HepG2 (cell line): ENCODE results near the gene DYSF. TPM values are rescaled to one million over a fixed set of nuclear protein-coding genes. Genes with fewer than 3 reads are reported as not detected.

Source experiments
- ATAC-seq: fragments of 200-7000 bp; cut with Tn5 transposase; 3 replicates; pipeline ENCODE4 v1.9.1; 2020; ENCODE audit warnings: mild to moderate bottlenecking, moderate library complexity
- BruUV-seq: library from RNA; stranded (reverse); fragments of 400-500 nt; replicated peaks from 2 replicates; lab custom pipeline; 2021; lab: Mats Ljungman, UMichigan
- CTCF ChIA-PET: fragments of 300-600 bp; formaldehyde crosslinking; extraction: SDS; loops from one replicate; lab custom pipeline; 2021; ENCODE audit warnings: low total read pairs, inconsistent platforms, low intra/inter-chr PET ratio; lab: Yijun Ruan, JAX
- POLR2A ChIA-PET: fragments of 350-600 bp; sonication (Branson Sonifier 250); formaldehyde crosslinking; loops from one replicate; lab custom pipeline; 2020; ENCODE audit warnings: antibody characterized with exemption, inconsistent platforms; lab: Yijun Ruan, JAX
- DNase-seq: peaks from one replicate; pipeline ENCODE4 v3.0.0-alpha.2; 2015; ENCODE audit warnings: low spot score
- FAIRE-seq: peaks from 3 replicates; lab custom pipeline; 2011; peaks lifted over from hg19 to GRCh38; lab: Jason Lieb, UNC
- H2AFZ ChIP-seq: one replicate; pipeline ENCODE4 v1.6.1; 2011; ENCODE audit warnings: low read length, inconsistent platforms
- H3K27ac ChIP-seq: fragments of 300-600 bp; 3 replicates; pipeline ENCODE4 v1.8.0; 2011; ENCODE audit warnings: mixed run types, mild to moderate bottlenecking, mixed read lengths, low read length, inconsistent platforms; ENCODE audit not compliant: insufficient read depth; ENCODE audit errors: extremely low read length
- H3K27me3 ChIP-seq, 2 experiments: fragments of 200-600 bp in 1 of 2; 2 replicates in 1 of 2; 3 replicates in 1 of 2; pipeline versions ENCODE4 v1.6.0 to v1.8.0; 2011; ENCODE audit warnings: low read length in 2 of 2, mild to moderate bottlenecking in 2 of 2, moderate library complexity in 2 of 2, inconsistent platforms in 1 of 2; ENCODE audit not compliant: insufficient read depth in 2 of 2, control insufficient read depth in 1 of 2
- H3K36me3 ChIP-seq, 2 experiments: fragments of 200-600 bp in 1 of 2; replicated peaks in 1 of 2; 2 replicates in 1 of 2; 3 replicates in 1 of 2; pipeline versions ENCODE4 v1.5.1 to v1.8.0; 2011; ENCODE audit warnings: low read length in 2 of 2, inconsistent platforms in 1 of 2; ENCODE audit not compliant: insufficient read depth in 2 of 2, control insufficient read depth in 1 of 2
- H3K4me1 ChIP-seq: 2 replicates; pipeline ENCODE4 v1.5.1; 2012; ENCODE audit warnings: low read length, inconsistent platforms; ENCODE audit not compliant: insufficient read depth
- H3K4me2 ChIP-seq: 2 replicates; pipeline ENCODE4 v1.6.0; 2011; ENCODE audit warnings: low read depth, low read length, inconsistent platforms
- H3K4me3 ChIP-seq, 3 experiments: fragments of 200-600 bp in 1 of 3; sonication (generic), shearing (Covaris generic) in 1 of 3; replicated peaks in 1 of 3; 2 replicates each; pipeline ENCODE4 v1.5.1; 2011 to 2016; ENCODE audit warnings: low read length in 3 of 3, inconsistent platforms in 2 of 3, low read depth in 2 of 3, mild to moderate bottlenecking in 2 of 3, control low read depth in 1 of 3, mixed read lengths in 1 of 3; ENCODE audit not compliant: insufficient read depth in 1 of 3
- H3K79me2 ChIP-seq: one replicate; pipeline ENCODE4 v1.6.1; 2011; ENCODE audit warnings: low read length, inconsistent platforms; ENCODE audit not compliant: insufficient read depth
- H3K9ac ChIP-seq: 2 replicates; pipeline ENCODE4 v1.6.0; 2011; ENCODE audit warnings: mild to moderate bottlenecking, low read depth, low read length, inconsistent platforms; ENCODE audit not compliant: insufficient read depth
- H3K9me3 ChIP-seq: 2 replicates; pipeline ENCODE4 v1.5.1; 2012; ENCODE audit warnings: mild to moderate bottlenecking, low read length
- H4K20me1 ChIP-seq: 2 replicates; pipeline ENCODE4 v1.6.0; 2011; ENCODE audit warnings: inconsistent platforms, mild to moderate bottlenecking, low read length, moderate library complexity; ENCODE audit not compliant: insufficient read depth
- ELF4 ChIP-seq: sonication (generic); formaldehyde crosslinking; IDR thresholded peaks from 2 replicates; pipeline ENCODE4 v1.5.0; 2020; ENCODE audit warnings: missing genetic modification reagents, mild to moderate bottlenecking, moderate library complexity, borderline replicate concordance
- MZF1 ChIP-seq: sonication (generic); formaldehyde crosslinking; IDR thresholded peaks from 2 replicates; pipeline ENCODE4 v1.8.1; 2023; ENCODE audit warnings: mild to moderate bottlenecking, missing genetic modification reagents, borderline replicate concordance
- RAD21 ChIP-seq: fragments of 450-650 bp; formaldehyde crosslinking; IDR thresholded peaks from 2 replicates; pipeline ENCODE4 v1.5.0; 2020; ENCODE audit warnings: mild to moderate bottlenecking
- RFXANK ChIP-seq: IDR thresholded peaks from 2 replicates; pipeline ENCODE4 v1.6.1; 2016
- SMAD1 ChIP-seq: sonication (generic); formaldehyde crosslinking; IDR thresholded peaks from 2 replicates; pipeline ENCODE4 v1.4.0; 2020; ENCODE audit warnings: missing genetic modification reagents, low read depth, mild to moderate bottlenecking, borderline replicate concordance
- SRSF1 ChIP-seq: fragments of 200-400 bp; formaldehyde crosslinking; optimal IDR thresholded peaks from 2 replicates; pipeline ENCODE3; 2017; ENCODE audit warnings: mild to moderate bottlenecking, low read depth, low read length, moderate library complexity
- ZFP90 ChIP-seq: sonication (generic); formaldehyde crosslinking; IDR thresholded peaks from 2 replicates; pipeline ENCODE4 v1.8.0; 2022; ENCODE audit warnings: missing genetic modification reagents, mild to moderate bottlenecking, inconsistent platforms, borderline replicate concordance
- ZSCAN20 ChIP-seq: sonication (generic); formaldehyde crosslinking; IDR thresholded peaks from 2 replicates; pipeline ENCODE4 v1.4.0; 2020; ENCODE audit warnings: missing genetic modification reagents, mild to moderate bottlenecking, borderline replicate concordance
- WGBS: methylation state at CpG from one replicate; pipeline ENCODE4 v1.1.6; 2017; ENCODE audit warnings: low lambda C conversion rate; 5-methylcytosine and 5-hydroxymethylcytosine counted together
- in situ Hi-C: cut with HindIII; loops from 2 replicates; pipeline ENCODE4 v1.10.0; 2017; ENCODE audit warnings: low pct_unique_long_range_greater_than_20kb; ENCODE audit not compliant: extremely low pct_ligation_motif_present
- intact Hi-C: fragments of 100-400 bp; cut with micrococcal nuclease; formaldehyde crosslinking; loops from one replicate; pipeline ENCODE4 v1.10.0; 2022; ENCODE audit not compliant: unreplicated experiment
- polyA plus RNA-seq, 8 experiments: library from polyadenylated mRNA; depleted of rRNA in 3 of 8; stranded (reverse) in 7 of 8; unstranded in 1 of 8; fragments of >200 nt; fragmentation: Illumina TruSeq in 4 of 8; extraction: Trizol in 4 of 8; gene quantifications; 2 replicates each; pipeline versions ENCODE4 v1.2.1 to v1.2.3, GENCODE V29; 2011 to 2016; ENCODE audit warnings: low read depth in 4 of 8, missing spikeins in 1 of 8, mixed read lengths in 1 of 8; ENCODE audit not compliant: insufficient read depth in 1 of 8
- total RNA-seq, 5 experiments: library from RNA; depleted of rRNA; stranded (reverse); fragments of >200 nt; fragmentation: Illumina TruSeq; extraction: Trizol; gene quantifications; 2 replicates each; pipeline ENCODE4 v1.2.3, GENCODE V29; 2016; ENCODE audit warnings: low read depth in 1 of 5
- TF ChIP-seq, protein P1 (sequence below): sonication (generic); formaldehyde crosslinking; IDR thresholded peaks from 2 replicates; pipeline ENCODE4 v1.4.0; 2020; ENCODE audit warnings: missing genetic modification reagents
- TF ChIP-seq, protein P2 (sequence below): IDR thresholded peaks from 2 replicates; pipeline ENCODE4 v1.6.1; 2016
- TF ChIP-seq, protein P3 (sequence below): sonication (generic); formaldehyde crosslinking; conservative IDR thresholded peaks from 2 replicates; pipeline ENCODE4 v1.4.0; 2020; ENCODE audit warnings: missing genetic modification reagents
- TF ChIP-seq, protein P4 (sequence below): sonication (generic); formaldehyde crosslinking; IDR thresholded peaks from 2 replicates; pipeline ENCODE4 v1.8.0; 2022; ENCODE audit warnings: missing genetic modification reagents, low read depth, mild to moderate bottlenecking, borderline replicate concordance

The DYSF gene
- total and polyA plus RNA-seq, 2 of the 13 experiments (the other 11 are each of a cell fraction or from before 2014, with no cell fraction given) = 0.15 to 2.4 TPM

- TF ChIP-seq, protein P1, sequence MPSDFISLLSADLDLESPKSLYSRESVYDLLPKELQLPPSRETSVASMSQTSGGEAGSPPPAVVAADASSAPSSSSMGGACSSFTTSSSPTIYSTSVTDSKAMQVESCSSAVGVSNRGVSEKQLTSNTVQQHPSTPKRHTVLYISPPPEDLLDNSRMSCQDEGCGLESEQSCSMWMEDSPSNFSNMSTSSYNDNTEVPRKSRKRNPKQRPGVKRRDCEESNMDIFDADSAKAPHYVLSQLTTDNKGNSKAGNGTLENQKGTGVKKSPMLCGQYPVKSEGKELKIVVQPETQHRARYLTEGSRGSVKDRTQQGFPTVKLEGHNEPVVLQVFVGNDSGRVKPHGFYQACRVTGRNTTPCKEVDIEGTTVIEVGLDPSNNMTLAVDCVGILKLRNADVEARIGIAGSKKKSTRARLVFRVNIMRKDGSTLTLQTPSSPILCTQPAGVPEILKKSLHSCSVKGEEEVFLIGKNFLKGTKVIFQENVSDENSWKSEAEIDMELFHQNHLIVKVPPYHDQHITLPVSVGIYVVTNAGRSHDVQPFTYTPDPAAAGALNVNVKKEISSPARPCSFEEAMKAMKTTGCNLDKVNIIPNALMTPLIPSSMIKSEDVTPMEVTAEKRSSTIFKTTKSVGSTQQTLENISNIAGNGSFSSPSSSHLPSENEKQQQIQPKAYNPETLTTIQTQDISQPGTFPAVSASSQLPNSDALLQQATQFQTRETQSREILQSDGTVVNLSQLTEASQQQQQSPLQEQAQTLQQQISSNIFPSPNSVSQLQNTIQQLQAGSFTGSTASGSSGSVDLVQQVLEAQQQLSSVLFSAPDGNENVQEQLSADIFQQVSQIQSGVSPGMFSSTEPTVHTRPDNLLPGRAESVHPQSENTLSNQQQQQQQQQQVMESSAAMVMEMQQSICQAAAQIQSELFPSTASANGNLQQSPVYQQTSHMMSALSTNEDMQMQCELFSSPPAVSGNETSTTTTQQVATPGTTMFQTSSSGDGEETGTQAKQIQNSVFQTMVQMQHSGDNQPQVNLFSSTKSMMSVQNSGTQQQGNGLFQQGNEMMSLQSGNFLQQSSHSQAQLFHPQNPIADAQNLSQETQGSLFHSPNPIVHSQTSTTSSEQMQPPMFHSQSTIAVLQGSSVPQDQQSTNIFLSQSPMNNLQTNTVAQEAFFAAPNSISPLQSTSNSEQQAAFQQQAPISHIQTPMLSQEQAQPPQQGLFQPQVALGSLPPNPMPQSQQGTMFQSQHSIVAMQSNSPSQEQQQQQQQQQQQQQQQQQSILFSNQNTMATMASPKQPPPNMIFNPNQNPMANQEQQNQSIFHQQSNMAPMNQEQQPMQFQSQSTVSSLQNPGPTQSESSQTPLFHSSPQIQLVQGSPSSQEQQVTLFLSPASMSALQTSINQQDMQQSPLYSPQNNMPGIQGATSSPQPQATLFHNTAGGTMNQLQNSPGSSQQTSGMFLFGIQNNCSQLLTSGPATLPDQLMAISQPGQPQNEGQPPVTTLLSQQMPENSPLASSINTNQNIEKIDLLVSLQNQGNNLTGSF (CRISPR knock-in tag) = no peak
Observed at GRCh38 chr2:71711133-71711855, 257.9 kb downstream of the DYSF start (continued).

DNA sequence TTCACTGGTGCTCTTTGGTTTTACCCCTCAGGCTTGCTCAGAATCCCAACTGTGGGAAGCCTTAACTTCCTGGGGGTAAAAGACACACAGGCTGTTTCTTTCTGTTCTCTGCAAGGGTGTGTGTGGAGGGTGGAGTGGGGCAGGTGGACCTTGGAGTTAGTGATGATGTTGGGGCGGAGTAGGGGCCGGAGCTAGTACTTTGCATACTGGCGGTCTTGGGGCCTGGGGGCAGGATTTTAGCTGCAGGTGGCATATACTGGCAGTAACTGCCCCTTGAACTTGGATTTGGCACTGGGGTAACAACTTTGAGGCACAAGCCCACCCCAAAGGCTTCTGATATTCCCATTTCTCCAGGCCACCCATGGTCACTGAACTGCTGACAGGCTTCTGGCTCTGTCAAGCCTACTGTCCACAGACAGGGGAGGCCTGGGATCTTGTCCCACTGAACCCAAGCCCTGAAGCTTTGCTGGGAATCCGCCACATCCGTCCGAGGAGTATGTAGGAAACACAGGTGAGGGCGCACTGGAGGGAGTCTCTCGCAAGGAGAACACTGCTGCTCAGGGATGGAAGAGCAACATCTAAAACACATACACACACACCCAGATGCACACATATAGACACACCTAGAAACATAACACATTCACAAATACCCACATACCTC, 258.9 kb downstream of the DYSF start:
- no peaks in the 10 kb centered on the region for H3K9me3 ChIP-seq
- no peaks in the 10 kb centered on the region for H3K79me2 ChIP-seq
- no peak overlapping the region for H3K9ac ChIP-seq
- peaks cover 3 to 26% of the 10 kb centered on the region in 2 experiments; a peak in 4 of 5 replicates for H3K27me3 ChIP-seq
- in situ Hi-C loops (no loop called here), intact Hi-C loops (no loop called here)
- no TSS peak for BruUV-seq
- ATAC-seq (no peak), DNase-seq (no peak), FAIRE-seq (no peak)
- no peaks in the 10 kb centered on the region for H4K20me1 ChIP-seq
- ChIA-PET CTCF (no interaction called here), POLR2A (no interaction called here)
- no peak overlapping the region for H2AFZ ChIP-seq
- peaks cover 60% of the 10 kb centered on the region for H3K4me1 ChIP-seq
- no peak overlapping the region for H3K4me3 ChIP-seq
- H3K4me2 ChIP-seq = no peak overlapping the region
- 51% methylated on average over 7 of the region's 8 CpGs for WGBS
- H3K36me3 ChIP-seq = no peaks in the 10 kb centered on the region
- H3K27ac ChIP-seq = no peak overlapping the region
- TF ChIP-seq ZFP90 (CRISPR knock-in tag) (no peak), SRSF1 (no peak), ZSCAN20 (CRISPR knock-in tag) (no peak), MZF1 (no peak), ELF4 (CRISPR knock-in tag) (no peak), RAD21 (CRISPR knock-in tag) (no peak), RFXANK (CRISPR knock-in tag) (no peak), SMAD1 (no peak)
- TF ChIP-seq, protein P2, sequence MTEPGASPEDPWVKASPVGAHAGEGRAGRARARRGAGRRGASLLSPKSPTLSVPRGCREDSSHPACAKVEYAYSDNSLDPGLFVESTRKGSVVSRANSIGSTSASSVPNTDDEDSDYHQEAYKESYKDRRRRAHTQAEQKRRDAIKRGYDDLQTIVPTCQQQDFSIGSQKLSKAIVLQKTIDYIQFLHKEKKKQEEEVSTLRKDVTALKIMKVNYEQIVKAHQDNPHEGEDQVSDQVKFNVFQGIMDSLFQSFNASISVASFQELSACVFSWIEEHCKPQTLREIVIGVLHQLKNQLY (CRISPR knock-in tag) = no peak
- TF ChIP-seq, protein P3, sequence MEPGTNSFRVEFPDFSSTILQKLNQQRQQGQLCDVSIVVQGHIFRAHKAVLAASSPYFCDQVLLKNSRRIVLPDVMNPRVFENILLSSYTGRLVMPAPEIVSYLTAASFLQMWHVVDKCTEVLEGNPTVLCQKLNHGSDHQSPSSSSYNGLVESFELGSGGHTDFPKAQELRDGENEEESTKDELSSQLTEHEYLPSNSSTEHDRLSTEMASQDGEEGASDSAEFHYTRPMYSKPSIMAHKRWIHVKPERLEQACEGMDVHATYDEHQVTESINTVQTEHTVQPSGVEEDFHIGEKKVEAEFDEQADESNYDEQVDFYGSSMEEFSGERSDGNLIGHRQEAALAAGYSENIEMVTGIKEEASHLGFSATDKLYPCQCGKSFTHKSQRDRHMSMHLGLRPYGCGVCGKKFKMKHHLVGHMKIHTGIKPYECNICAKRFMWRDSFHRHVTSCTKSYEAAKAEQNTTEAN (CRISPR knock-in tag) = no peak
- TF ChIP-seq, protein P4, sequence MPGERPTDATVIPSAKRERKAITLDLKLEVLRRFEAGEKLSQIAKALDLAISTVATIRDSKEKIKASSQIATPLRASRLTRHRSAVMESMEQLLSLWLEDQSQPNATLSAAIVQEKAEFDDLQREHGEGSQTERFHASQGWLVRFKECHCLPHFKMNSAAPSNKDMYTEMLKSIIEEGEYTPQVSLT (CRISPR knock-in tag) = no peak
